ENCODE results near the gene SHROOM3. TPM values are rescaled to one million over a fixed set of nuclear protein-coding genes. Genes with fewer than 3 reads are reported as not detected.

Gene SHROOM3
- total RNA-seq, 2 donors from 2014 or later, result not detected

DNA sequence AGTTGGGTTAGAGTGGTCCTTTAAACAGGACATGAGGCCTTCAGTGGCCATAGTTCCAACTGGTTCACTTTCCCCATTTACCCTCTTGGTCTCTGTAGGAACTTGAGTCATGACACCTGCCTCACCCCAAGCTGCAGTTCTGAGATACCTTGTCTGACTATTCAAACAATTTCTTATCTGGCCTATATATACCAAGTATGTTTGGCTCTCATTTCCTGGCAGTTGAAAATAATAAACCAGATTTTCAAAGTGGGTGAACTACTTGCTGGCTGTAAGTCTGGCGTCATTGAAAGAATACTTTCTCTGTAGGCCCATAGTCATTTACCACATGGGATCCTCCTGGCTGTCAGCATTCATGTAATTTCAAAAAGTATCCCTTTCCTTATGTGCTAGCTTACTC is 228.8 kb downstream of the SHROOM3 start:
- DNase-seq (ENCODE audit: low spot score) (no peak), ATAC-seq (no peak)
- H3K4me1 Mint-ChIP-seq (ENCODE audit: low read depth in 2 of 2), result peaks cover 0 to 5% of the 10 kb centered on the region in 2 donors
- no peaks in the 10 kb centered on the region for H3K36me3 Mint-ChIP-seq
- H3K4me3 Mint-ChIP-seq, result no peak overlapping the region
- H3K27ac Mint-ChIP-seq, result no peak overlapping the region
- no peaks in the 10 kb centered on the region for H3K9me3 Mint-ChIP-seq
- H3K27me3 Mint-ChIP-seq, result peaks cover 0 to 8% of the 10 kb centered on the region in 2 donors

DNA sequence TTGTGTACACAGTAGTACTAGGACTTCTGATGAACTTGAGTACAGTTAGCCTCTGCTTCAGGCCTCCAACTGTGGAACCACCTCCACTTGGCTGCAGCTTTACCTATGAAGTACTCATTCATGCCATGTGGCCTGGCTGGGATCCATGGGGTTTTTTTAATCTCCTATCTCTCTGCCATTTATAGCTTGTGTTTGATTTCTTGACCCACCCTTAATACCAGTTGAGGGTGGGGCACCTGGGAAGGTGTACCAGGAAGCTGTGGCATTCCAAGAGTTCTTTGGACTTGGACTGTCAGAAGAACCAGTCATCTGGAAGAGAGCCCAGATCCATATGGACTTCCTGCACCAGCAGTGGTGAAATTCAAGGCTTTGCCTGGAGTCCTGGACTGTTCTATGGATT is 230.1 kb downstream of the SHROOM3 start:
- no peak for DNase-seq (ENCODE audit: low spot score)
- no peaks in the 10 kb centered on the region for H3K36me3 Mint-ChIP-seq
- H3K27me3 Mint-ChIP-seq, result peaks cover 0 to 2% of the 10 kb centered on the region in 2 donors

DNA sequence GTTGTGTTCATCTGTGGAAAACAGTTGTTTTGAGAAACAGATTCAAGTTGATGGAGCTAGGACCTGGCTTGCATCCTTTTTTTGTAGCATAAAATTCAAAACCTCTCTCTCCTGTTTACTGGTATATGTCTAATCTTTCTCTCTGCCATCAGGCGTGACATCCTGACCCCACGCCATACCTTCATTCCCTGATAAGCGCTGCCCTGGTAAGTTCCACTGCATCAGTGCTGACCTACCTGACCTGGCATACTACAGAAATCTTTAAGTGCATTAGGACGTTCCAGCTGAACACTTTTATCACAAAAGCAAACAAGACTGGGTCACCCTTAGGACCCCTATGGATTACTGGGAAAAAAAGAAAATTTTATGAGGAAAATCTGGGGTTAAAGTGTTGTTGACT is 230.7 kb downstream of the SHROOM3 start:
- H3K27me3 Mint-ChIP-seq, result peaks cover 0 to 2% of the 10 kb centered on the region in 2 donors
- DNase-seq (ENCODE audit: low spot score), result no peak
- H3K36me3 Mint-ChIP-seq, result no peaks in the 10 kb centered on the region

More for the DNA sequence above, 230.1 kb downstream of the SHROOM3 start:
- no peaks in the 10 kb centered on the region for H3K9me3 Mint-ChIP-seq
- H3K4me1 Mint-ChIP-seq (ENCODE audit: low read depth in 2 of 2), result peaks cover 0 to 5% of the 10 kb centered on the region in 2 donors
- ATAC-seq, result no peak
- H3K4me3 Mint-ChIP-seq, result no peak overlapping the region
- no peak overlapping the region for H3K27ac Mint-ChIP-seq

DNA sequence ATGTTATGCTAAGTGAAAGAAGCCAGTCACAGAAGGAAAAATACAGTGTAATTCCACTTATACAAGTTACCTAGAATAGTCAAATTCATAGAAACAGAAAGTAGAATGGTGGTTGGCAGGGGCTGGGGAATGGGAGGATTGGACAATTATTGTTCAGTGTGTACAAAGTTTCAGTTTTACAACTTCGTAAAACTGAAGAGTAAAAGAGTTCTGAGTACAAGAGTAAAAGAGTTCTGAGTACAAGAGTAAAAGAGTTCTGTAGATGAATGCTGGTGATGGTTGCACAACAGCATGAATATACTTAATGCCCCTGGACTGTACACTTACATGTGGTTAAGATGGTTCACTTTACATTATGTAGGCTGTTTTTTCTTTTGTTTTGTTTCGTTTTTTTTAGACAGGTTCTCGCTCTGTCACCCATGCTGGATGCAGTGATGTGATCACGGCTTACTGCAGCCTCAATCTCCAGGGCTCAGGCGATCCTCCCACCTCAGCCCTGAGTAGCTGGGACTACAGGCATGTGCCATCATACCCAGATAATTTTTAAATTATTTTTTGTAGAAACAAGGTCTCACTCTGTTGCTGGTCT is 232.0 kb downstream of the SHROOM3 start:
- Mint-ChIP-seq H3K27me3 (peaks cover 2 to 11% of the 10 kb centered on the region in 2 donors), H3K9me3 (no peaks in the 10 kb centered on the region), H3K36me3 (no peaks in the 10 kb centered on the region), H3K4me1 (ENCODE audit: low read depth in 2 of 2) (peaks cover 0 to 5% of the 10 kb centered on the region in 2 donors), H3K4me3 (no peak overlapping the region), H3K27ac (no peak overlapping the region)
- DNase-seq (ENCODE audit: low spot score), result no peak
- peak; percentile 49 to 54 for ATAC-seq

More for the DNA sequence above, 230.7 kb downstream of the SHROOM3 start:
- Mint-ChIP-seq H3K27ac (no peak overlapping the region), H3K9me3 (no peaks in the 10 kb centered on the region), H3K4me1 (ENCODE audit: low read depth in 2 of 2) (peaks cover 0 to 5% of the 10 kb centered on the region in 2 donors), H3K4me3 (no peak overlapping the region)
- ATAC-seq, result no peak

DNA sequence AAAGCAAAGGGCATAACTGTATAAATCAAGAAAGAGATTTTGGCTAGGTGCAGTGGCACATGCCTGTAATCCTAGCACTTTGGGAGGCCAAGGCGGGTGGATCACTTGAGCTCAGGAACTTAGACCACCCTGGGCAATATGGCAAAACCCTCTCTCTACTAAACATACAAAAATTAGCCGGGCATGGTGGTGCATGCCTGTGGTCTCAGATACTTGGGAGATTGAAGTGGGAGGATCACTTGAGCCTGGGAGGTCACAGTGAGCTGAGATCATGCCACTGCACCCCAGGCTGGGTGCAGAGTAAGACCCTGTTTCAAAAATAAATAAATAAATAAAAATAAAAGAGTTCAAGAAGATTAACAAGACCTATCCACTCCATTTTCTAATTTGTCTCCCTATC is 235.6 kb downstream of the SHROOM3 start:
- Mint-ChIP-seq H3K4me1 (ENCODE audit: low read depth in 2 of 2) (peaks cover 0 to 5% of the 10 kb centered on the region in 2 donors), H3K4me3 (no peak overlapping the region), H3K27me3 (peaks cover 3 to 14% of the 10 kb centered on the region in 2 donors), H3K9me3 (no peaks in the 10 kb centered on the region), H3K36me3 (no peaks in the 10 kb centered on the region), H3K27ac (no peak overlapping the region)
- no peak for DNase-seq (ENCODE audit: low spot score)
- ATAC-seq, result no peak

DNA sequence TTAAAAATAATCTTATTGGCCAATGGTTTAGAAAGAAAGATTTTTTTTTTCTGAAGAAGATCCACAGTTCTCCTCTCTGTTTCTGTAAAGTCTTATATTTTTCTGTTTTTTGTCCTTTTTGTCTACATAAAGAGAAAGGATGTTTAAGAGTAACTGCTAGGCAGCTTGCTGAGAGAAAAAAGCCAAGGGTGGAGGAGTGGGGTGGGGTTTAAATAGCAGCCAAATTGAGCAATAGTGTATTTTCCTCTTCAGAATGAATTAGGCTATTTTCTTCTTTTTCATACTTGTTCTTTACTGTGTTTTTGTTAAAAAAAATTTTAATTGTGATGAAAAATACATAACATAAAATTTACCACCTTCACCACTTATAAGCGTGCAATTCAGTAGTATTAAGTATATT is 238.3 kb downstream of the SHROOM3 start:
- ATAC-seq (no peak), DNase-seq (ENCODE audit: low spot score) (no peak)
- H3K4me1 Mint-ChIP-seq (ENCODE audit: low read depth in 2 of 2), result no peaks in the 10 kb centered on the region
- H3K27me3 Mint-ChIP-seq, result peaks cover 4 to 22% of the 10 kb centered on the region in 2 donors
- peaks cover 2% of the 10 kb centered on the region for H3K9me3 Mint-ChIP-seq
- no peak overlapping the region for H3K27ac Mint-ChIP-seq
- no peak overlapping the region for H3K4me3 Mint-ChIP-seq
- no peaks in the 10 kb centered on the region for H3K36me3 Mint-ChIP-seq

DNA sequence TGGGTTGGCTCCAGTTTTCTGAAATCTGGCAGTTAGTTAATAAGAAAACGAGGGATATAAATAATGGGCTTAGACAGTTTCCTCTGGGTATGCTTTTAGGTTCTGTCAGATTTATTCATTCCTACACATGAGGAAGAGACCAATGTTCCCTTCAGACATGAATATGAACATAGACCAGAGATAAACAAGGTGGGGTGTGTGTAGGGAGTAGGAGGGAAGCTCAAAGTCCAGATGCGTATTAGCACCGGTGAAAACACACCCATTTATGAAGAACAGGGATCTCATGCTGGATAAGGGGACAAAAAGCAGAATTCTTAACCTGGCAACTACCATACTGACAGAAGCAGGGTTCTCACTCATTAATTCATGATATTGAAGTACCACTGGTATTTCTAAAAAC is 240.0 kb downstream of the SHROOM3 start:
- Mint-ChIP-seq H3K9me3 (peaks cover 2% of the 10 kb centered on the region), H3K4me3 (no peak overlapping the region), H3K36me3 (no peaks in the 10 kb centered on the region), H3K4me1 (ENCODE audit: low read depth in 2 of 2) (no peaks in the 10 kb centered on the region), H3K27ac (no peak overlapping the region), H3K27me3 (peaks cover 8 to 30% of the 10 kb centered on the region in 2 donors)
- DNase-seq (ENCODE audit: low spot score), result no peak
- no peak for ATAC-seq

DNA sequence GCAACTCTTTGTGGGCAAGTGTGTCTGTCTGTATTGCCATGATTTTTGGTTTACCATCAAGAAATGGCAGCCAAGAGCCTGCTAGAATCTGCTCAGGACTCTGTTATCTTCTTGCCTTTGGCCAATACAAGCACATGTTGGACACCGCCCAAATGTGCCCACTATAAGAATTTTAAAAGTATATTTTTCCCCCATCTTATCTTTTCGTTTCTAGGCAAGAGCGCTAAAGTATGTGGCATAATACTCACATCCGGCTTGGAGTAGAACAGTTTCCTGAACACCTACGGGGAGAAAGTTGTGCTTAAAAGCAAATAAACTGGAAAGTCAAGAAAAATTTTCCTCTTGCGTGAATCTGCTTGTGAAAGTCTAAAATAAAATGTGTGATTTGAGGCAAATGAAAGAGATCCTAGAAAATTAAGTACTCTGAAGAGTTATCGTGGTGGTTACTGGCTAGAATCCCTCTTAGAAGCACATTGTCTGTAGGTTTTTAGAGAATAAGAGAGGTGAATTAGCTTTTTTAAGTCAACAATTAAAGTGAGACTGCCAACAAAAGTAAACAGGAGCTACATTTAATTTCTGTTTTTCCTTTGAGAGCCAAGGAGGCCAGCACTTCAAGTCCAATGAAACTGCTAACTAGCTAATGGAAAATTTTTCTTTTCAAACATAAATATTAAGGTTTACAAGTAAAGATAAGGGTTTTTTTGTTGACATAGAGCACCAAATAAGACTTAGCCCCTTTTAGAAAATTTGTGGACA is 242.7 kb downstream of the SHROOM3 start:
- ATAC-seq (no peak), DNase-seq (ENCODE audit: low spot score) (no peak)
- peaks cover 11 to 39% of the 10 kb centered on the region in 2 donors for H3K27me3 Mint-ChIP-seq
- no peak overlapping the region for H3K4me3 Mint-ChIP-seq
- peaks cover 2% of the 10 kb centered on the region for H3K9me3 Mint-ChIP-seq
- no peak overlapping the region for H3K27ac Mint-ChIP-seq
- H3K4me1 Mint-ChIP-seq (ENCODE audit: low read depth in 2 of 2), result no peaks in the 10 kb centered on the region
- H3K36me3 Mint-ChIP-seq, result no peaks in the 10 kb centered on the region

DNA sequence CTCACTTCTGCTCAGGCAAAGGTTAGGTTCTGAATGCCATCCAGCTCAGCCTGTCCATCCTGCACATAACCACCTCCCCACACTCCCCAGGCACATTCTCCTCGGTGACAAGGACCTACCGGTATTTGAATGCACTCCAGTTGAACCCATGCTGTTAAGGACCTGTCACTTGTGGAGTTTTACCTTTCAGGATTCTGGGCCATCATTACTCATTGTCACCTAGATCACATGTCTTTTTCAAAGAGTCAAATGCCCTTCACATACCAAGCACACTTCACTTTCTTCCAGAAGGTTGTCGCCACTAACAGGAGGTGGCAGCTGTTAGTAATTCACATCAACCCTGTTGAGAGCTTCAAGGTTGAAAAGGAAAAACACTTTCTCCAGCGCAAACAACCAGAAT is 244.7 kb downstream of the SHROOM3 start:
- Mint-ChIP-seq H3K27ac (no peak overlapping the region), H3K4me3 (no peak overlapping the region), H3K36me3 (no peaks in the 10 kb centered on the region), H3K4me1 (ENCODE audit: low read depth in 2 of 2) (no peaks in the 10 kb centered on the region), H3K9me3 (peaks cover 2% of the 10 kb centered on the region), H3K27me3 (peaks cover 18 to 57% of the 10 kb centered on the region in 2 donors)
- no peak for DNase-seq (ENCODE audit: low spot score)
- ATAC-seq, result no peak

DNA sequence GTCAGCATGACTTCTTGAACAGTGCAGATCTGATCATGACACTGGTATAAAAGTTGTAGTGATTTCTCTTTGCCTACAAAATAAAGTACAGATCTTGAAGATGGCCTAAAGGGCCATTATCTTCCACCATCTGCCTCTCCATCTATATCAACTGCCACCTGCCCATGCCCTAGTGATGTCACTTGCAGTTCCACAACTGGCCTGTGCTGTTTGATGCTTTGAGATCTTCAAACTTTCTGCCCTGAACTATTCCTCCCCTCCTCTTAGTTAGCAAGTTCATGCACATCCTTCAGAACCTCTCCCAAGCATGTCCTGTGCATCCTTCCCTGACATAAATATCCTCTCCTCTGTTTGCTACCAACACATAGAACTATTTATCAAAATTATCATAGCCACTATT is 245.9 kb downstream of the SHROOM3 start:
- ATAC-seq, result no peak
- no peaks in the 10 kb centered on the region for H3K4me1 Mint-ChIP-seq (ENCODE audit: low read depth in 2 of 2)
- DNase-seq (ENCODE audit: low spot score), result no peak
- no peak overlapping the region for H3K27ac Mint-ChIP-seq
- peaks cover 2% of the 10 kb centered on the region for H3K9me3 Mint-ChIP-seq
- H3K27me3 Mint-ChIP-seq, result peaks cover 20 to 50% of the 10 kb centered on the region in 2 donors
- H3K36me3 Mint-ChIP-seq, result no peaks in the 10 kb centered on the region
- H3K4me3 Mint-ChIP-seq, result no peak overlapping the region

DNA sequence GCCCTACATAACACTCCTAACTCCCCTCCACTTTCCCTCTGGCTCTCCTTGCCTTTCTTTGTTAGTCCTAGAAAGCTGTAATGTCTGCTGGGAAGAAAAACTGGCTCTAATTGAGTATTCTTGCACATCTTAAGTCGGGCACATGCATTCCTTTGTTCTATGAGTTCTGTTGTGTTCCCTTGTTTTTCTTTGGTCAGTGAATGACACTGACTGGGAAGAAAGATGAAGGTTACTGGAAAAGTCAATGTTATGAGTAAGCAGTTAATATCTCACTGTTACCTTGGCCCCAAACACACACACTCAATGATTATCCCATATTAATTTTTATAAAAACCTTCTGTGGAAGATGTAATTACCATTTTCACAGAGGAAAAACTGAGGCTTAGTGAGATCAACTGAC is 247.0 kb downstream of the SHROOM3 start:
- no peak overlapping the region for H3K4me3 Mint-ChIP-seq

DNA sequence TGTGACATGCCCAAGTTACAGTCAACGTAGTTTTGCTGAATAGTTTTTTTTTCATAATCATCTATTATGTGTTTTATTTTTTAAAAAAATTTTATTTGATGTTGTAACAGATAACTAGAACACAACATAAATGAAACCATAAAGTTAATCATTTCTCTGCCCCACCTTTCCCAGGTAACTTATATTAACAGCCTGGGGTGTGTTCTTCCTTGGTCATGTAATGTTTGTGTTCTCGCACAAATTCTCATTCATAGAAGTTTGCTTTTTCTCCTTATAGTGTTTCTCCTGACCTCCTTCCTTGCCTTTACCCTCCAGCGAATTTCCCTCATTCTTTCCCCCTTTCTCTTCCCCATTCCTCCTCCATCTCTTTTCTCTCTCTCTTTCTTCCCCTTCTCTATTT is 248.1 kb downstream of the SHROOM3 start:
- Mint-ChIP-seq H3K27me3 (peaks cover 27 to 56% of the 10 kb centered on the region in 2 donors), H3K9me3 (no peaks in the 10 kb centered on the region), H3K36me3 (no peaks in the 10 kb centered on the region), H3K4me3 (no peak overlapping the region), H3K4me1 (ENCODE audit: low read depth in 2 of 2) (no peaks in the 10 kb centered on the region), H3K27ac (no peak overlapping the region)
- DNase-seq (ENCODE audit: low spot score) (no peak), ATAC-seq (no peak)

More for the DNA sequence above, 247.0 kb downstream of the SHROOM3 start:
- no peak for ATAC-seq
- Mint-ChIP-seq H3K9me3 (no peaks in the 10 kb centered on the region), H3K27ac (no peak overlapping the region), H3K36me3 (no peaks in the 10 kb centered on the region), H3K27me3 (peaks cover 18 to 45% of the 10 kb centered on the region in 2 donors), H3K4me1 (ENCODE audit: low read depth in 2 of 2) (no peaks in the 10 kb centered on the region)
- DNase-seq (ENCODE audit: low spot score), result no peak

DNA sequence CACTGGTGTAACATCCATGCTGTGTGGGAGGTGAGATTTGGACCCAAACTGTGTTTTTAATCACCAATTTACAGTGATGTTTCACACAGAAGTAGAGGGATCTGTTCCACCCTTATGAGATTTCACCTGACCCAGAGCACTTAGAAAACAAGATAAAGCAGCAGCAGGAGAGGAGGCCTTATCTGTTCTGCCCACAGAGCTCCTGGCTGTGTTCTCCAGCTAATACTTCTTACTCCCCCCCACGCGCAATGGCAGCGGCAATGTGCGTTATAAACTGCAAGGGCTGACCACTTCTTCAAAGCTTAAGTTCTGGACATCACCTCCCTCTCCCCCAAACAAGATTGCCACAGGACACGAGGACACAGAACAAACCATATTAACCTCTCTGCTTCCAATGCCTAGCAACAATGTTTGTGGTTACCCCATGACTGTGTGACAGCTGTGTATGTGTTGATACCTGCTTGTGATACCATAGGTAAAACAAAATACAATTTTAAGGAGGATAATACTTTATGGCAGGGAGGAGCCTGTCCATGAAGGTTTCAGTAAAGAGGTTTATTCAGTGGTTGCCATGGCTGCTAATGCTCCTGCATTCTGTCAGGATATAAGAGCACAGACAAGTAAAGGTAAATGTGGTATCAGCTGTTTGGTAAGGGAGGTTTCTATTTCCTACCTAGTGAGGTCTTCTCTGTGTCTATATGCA is 252.9 kb downstream of the SHROOM3 start:
- ATAC-seq, result no peak
- H3K4me1 Mint-ChIP-seq (ENCODE audit: low read depth in 2 of 2), result peaks cover 0 to 9% of the 10 kb centered on the region in 2 donors
- H3K27me3 Mint-ChIP-seq, result peaks cover 43 to 65% of the 10 kb centered on the region in 2 donors
- H3K9me3 Mint-ChIP-seq, result no peaks in the 10 kb centered on the region
- no peaks in the 10 kb centered on the region for H3K36me3 Mint-ChIP-seq
- H3K4me3 Mint-ChIP-seq, result no peak overlapping the region
- DNase-seq (ENCODE audit: low spot score), result no peak
- H3K27ac Mint-ChIP-seq, result no peak overlapping the region

DNA sequence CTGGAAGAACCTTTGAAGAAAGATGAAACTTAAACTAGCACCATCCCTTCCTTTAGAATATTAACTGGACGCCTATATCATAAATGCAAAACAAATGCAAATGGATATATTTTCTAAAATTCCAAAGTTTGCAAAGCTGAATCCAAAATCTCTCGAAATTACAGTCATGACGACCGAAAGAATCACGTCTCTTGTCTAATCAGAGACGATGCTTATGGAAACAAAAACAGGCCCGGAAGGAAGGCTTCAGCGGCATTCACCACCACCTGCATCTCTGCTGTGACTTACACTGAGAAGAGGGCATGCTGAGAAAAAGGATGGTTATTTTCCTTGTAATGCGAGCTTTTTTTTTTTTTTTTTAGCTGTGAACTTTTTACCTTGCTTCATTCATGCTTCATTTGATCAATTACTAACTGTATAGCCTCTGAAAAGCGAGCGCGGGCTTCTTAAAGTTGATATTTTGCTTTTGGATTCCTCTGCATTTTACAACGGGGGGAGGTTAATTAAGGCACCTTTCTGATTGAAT is 253.7 kb downstream of the SHROOM3 start:
- Mint-ChIP-seq H3K27me3 (peaks cover 38 to 57% of the 10 kb centered on the region in 2 donors), H3K27ac (no peak overlapping the region), H3K36me3 (no peaks in the 10 kb centered on the region), H3K4me3 (peak overlapping the region; percentile 32), H3K9me3 (no peaks in the 10 kb centered on the region), H3K4me1 (ENCODE audit: low read depth in 2 of 2) (peaks cover 0 to 9% of the 10 kb centered on the region in 2 donors)
- DNase-seq (ENCODE audit: low spot score) (no peak), ATAC-seq (no peak)
